Choroid plexus epithelial cell (primary cell): ENCODE results near the gene MPPED2.
"Not testable (repeated sequence)": the region's sequence is repeated elsewhere in the genome, so short reads cannot be mapped to it uniquely, and the experiment has no call there.

Source experiments
- DNase-seq: peaks from one replicate; pipeline ENCODE4 v3.0.0-alpha.2; 2010; ENCODE audit warnings: low read depth
- H3K4me3 ChIP-seq: 2 replicates; pipeline ENCODE4 v1.5.1; 2011; ENCODE audit warnings: low read depth, mild to moderate bottlenecking, control low read depth, low read length, moderate library complexity
- TF ChIP-seq, protein P1 (sequence below): conservative IDR thresholded peaks from 2 replicates; pipeline ENCODE4 v1.5.1; 2011; ENCODE audit warnings: low read depth, mild to moderate bottlenecking, control low read depth, inconsistent platforms, low read length, moderate library complexity

The MPPED2 gene

DNA sequence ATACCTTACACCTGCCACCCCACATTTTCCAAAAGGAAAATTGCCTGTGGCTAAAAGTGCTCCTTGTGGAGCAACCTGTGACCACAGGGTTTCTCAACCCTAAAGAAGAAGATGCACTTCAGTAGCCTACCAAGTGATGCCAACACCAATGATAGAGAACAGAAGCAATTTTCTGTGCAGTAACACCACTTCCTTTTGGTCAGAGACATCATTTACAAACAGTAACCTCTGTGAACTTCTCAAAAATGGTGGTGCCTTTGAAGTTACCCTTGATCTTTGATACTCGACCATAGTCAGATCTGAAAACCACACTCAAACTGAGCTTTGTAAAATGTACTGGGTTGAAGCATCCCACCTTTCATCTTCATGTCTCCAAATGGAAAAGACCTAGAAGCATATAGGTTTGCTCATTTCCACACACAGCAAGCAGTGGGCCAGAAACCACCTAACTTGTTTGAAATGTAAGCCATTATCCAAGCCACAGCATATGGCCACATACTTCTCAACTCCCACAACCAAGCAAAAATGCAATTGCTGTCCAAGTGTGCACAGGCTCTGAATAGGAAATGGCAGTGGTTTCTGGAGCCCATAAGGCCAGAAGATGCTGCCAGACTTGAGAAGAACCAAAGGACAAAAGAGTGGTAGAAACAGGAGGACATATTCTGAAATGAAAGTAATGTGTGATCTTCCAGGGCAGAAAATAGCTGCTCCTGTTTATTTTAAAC lies 24.3 kb downstream of the MPPED2 start:
- TF ChIP-seq, protein P1, sequence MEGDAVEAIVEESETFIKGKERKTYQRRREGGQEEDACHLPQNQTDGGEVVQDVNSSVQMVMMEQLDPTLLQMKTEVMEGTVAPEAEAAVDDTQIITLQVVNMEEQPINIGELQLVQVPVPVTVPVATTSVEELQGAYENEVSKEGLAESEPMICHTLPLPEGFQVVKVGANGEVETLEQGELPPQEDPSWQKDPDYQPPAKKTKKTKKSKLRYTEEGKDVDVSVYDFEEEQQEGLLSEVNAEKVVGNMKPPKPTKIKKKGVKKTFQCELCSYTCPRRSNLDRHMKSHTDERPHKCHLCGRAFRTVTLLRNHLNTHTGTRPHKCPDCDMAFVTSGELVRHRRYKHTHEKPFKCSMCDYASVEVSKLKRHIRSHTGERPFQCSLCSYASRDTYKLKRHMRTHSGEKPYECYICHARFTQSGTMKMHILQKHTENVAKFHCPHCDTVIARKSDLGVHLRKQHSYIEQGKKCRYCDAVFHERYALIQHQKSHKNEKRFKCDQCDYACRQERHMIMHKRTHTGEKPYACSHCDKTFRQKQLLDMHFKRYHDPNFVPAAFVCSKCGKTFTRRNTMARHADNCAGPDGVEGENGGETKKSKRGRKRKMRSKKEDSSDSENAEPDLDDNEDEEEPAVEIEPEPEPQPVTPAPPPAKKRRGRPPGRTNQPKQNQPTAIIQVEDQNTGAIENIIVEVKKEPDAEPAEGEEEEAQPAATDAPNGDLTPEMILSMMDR, result no peak

DNA sequence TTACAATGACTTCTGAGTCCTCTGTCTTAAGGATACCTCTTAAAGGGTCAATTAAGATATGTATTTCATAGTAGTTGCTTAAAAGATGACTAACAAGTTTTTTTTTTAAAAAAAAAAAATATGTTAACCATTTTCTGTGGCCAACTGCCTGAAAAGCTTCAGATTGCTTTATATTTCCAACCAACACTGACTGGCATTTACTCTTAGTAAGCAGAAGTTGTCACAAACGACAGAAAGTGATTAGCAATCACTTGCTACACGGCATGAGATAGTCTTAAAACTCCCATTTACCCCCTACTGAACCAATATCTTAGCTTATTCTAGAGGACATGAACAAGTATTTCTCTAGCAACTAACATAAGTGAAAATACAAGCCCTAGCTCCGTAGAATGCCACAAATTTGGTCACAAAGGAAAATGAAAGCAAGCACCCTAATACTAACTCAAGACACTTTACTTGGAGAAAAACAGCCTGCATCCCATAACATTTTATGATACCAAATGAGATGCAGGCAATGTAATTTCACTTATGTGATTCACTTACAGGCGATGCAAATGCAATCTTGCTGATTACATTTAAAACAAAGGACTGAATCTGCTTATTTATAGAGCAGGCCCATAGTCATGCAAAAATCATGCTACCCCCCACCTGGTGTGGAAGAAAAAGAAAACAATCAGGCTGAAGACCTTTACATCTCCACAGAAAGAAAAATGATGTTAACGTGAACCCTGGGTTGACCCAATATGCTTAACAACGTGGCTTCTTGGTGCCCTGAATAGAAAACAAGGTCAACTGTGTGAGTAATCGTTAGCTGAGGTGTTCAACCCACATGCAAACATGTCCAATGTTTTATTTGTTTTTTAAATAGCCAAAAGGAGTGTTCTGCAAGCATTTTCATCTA lies 25.7 kb downstream of the MPPED2 start:
- H3K4me3 ChIP-seq, result no peak overlapping the region
- TF ChIP-seq, protein P1, result no peak

More for the DNA sequence above, 24.3 kb downstream of the MPPED2 start:
- H3K4me3 ChIP-seq, result no peak overlapping the region
- no peak for DNase-seq

DNA sequence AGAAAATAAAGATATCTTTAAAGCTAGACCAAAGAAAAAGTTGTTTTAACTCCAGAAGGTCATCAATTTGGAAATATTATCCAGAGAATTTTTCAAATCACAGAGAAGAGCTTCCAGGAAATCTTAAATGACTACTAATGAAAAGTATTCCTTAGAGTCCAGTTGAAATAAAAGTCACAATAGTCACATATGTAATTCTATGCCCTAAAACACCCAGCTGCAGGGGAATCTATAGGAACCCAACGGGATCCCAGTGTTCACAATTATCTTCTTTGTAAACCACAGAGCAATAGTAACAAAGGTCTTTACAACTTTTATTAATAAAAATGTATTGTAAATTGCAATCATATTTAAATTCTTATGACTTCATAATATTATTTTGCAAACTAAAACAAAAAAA lies 27.1 kb downstream of the MPPED2 start:
- no peak for DNase-seq
- TF ChIP-seq, protein P1, result no peak
- no peak overlapping the region for H3K4me3 ChIP-seq

More for the DNA sequence above, 25.7 kb downstream of the MPPED2 start:
- DNase-seq, result peak; percentile 2

DNA sequence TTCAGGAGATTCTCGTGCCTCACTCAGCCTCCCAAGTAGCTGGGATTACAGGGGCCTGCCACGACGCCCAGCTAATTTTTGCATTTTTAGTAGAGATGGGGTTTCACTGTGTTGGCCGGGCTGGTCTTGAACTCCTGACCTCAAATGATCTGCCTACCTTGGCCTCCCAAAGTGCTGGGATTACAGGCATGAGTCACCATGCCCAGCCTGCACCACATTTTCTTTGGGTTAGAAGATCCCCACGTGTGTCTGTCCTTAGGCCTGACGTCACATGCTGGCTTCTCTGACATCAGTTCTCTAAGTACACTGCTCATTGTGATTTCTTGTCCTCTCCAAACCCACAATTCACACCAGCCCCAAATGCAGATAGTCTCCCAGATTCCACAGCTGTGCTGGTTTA lies 31.6 kb downstream of the MPPED2 start:
- DNase-seq, H3K4me3 ChIP-seq: not testable (repeated sequence)

DNA sequence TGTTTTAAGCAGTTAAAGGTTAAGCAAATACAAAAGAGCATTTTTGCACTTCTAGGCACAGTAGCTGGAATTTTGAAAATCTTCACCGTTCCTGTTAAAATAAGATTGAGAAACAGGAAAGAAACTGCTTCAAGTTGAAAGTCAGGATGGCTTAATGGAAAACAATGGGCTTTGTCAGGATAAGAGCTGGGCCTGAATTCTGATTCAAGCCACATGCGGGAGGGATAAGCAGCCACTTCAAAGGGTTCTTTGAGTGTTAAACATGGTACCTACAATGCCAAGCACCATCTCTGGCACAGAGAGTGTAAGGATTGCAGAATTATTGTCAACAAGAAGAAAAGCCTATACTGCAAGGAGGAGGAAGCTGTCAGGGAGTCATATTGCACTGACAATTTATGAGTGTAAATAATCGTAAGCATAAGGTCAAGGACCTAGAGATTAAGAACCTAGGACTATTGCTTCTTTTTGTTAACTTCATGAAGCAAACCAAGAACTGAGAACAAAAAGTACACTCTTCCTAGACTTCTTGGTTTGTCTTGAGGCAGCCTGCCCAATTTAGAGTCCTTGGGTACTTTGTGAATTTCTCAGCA lies 32.5 kb downstream of the MPPED2 start:
- no peak overlapping the region for H3K4me3 ChIP-seq
- TF ChIP-seq, protein P1, result no peak
- no peak for DNase-seq

DNA sequence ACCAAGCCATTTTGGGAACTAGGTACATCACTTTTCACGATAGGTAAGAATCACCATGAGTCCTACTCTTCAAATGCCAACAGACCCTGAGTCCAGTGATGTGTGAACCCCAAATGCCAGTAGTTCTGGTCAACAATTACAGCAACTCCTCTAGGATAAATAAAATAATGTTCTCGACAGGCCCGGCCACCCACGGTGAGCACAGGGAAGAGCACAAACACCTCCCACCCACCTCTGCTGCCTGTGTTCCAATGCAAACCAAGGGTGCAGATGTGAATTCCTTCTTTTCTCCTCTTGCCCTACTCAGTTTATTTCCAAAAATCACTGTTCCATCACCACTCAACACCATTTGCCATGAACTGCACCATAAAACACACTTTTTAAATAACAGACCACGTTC lies 33.3 kb downstream of the MPPED2 start:
- TF ChIP-seq, protein P1, result no peak
- DNase-seq, result no peak
- no peak overlapping the region for H3K4me3 ChIP-seq

DNA sequence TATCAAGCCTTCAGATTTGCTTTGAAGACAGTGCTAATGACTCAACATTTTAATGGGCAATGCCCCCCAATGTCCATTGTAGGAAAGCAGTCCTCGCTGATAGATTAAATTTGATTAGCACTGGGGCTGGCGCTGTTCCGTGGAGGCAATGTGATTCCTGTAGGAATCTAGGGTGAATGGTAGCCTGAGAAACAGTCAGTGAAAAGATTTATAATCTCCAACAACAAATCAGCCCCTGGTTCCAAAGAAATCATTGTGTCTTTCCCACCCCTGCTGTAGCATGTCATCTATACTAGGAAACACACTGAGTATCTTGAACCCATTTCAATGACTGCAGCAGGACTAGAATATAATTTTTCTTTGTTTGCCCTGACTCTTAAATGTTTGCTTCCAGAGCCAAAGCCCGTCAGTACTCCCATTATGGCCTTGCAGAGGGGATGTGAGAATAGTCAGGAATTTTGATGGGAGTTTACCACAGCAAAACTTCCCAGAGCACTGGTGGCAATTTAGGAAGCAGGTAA lies 36.1 kb downstream of the MPPED2 start:
- DNase-seq, result no peak
- TF ChIP-seq, protein P1, result no peak
- H3K4me3 ChIP-seq, result no peak overlapping the region
